Naive thymus-derived CD8-positive, alpha-beta T cell (primary cell): Measurements from ENCODE around the gene CDC42BPB. TPM values are rescaled to one million over a fixed set of nuclear protein-coding genes. Genes with fewer than 3 reads are reported as not detected.
"Not testable (repeated sequence)": the region's sequence is repeated elsewhere in the genome, so short reads cannot be mapped to it uniquely, and the experiment has no call there.

Experiments
- ATAC-seq, 2 donors: fragments of 150-1000 bp; cut with Tn5 transposase in 1 of 2; sonication (Bioruptor Pico), chemical (Tn5 transposase) in 1 of 2; 1 replicate in 1 of 2; 2 replicates in 1 of 2; pipeline ENCODE4 v1.10.0; 2021; ENCODE audit warnings: mild to moderate bottlenecking in 2 of 2, moderate library complexity in 2 of 2
- POLR2A ChIA-PET: fragments of 350-600 bp; sonication (Branson Sonifier 250); formaldehyde crosslinking; loops from one replicate; lab custom pipeline; 2021; ENCODE audit warnings: antibody characterized with exemption; lab: Charles Lee
- DNase-seq, 10 donors: peaks; one replicate each; pipeline versions ENCODE4 v3.0.0 to v3.0.0-alpha.2; 2020 to 2022
- H3K27ac Mint-ChIP-seq, 10 donors: one replicate each; pipeline ENCODE4 v1.8.0; 2020 to 2022; ENCODE audit warnings: mild to moderate bottlenecking in 10 of 10, mixed read lengths in 10 of 10, moderate library complexity in 4 of 10, inconsistent platforms in 1 of 10
- H3K27me3 Mint-ChIP-seq, 5 donors: one replicate each; pipeline ENCODE4 v1.8.0; 2021 to 2022; ENCODE audit warnings: mixed read lengths in 5 of 5
- H3K36me3 Mint-ChIP-seq, 3 donors: one replicate each; pipeline ENCODE4 v1.8.0; 2020 to 2022; ENCODE audit warnings: mixed read lengths in 3 of 3, mild to moderate bottlenecking in 2 of 3, inconsistent platforms in 1 of 3
- H3K4me1 Mint-ChIP-seq, 4 donors: one replicate each; pipeline ENCODE4 v1.8.0; 2021 to 2022; ENCODE audit warnings: mixed read lengths in 4 of 4
- H3K4me3 Mint-ChIP-seq, 10 donors: one replicate each; pipeline ENCODE4 v1.8.0; 2020 to 2022; ENCODE audit warnings: mild to moderate bottlenecking in 10 of 10, mixed read lengths in 10 of 10, moderate library complexity in 6 of 10, inconsistent platforms in 1 of 10
- H3K9me3 Mint-ChIP-seq, 9 donors: one replicate each; pipeline ENCODE4 v1.8.0; 2020 to 2022; ENCODE audit warnings: mixed read lengths in 9 of 9, mild to moderate bottlenecking in 3 of 9, inconsistent platforms in 1 of 9, moderate library complexity in 1 of 9
- polyA plus RNA-seq, 3 donors: library from polyadenylated mRNA; unstranded; fragments of 300-500 nt; fragmentation: Illumina TruSeq; gene quantifications; one replicate each; pipeline ENCODE4 v1.2.3, GENCODE V29; 2021
- total RNA-seq, 8 experiments: library from RNA in 2 of 8; stranded (reverse) in 2 of 8; gene quantifications; one replicate each; pipeline ENCODE4 v1.2.3 and lab custom pipeline; 2021 to 2026

Gene CDC42BPB
- total and polyA plus RNA-seq, 5 experiments from 2014 or later: 0.20 to 6.3 (median 0.73) TPM

DNA sequence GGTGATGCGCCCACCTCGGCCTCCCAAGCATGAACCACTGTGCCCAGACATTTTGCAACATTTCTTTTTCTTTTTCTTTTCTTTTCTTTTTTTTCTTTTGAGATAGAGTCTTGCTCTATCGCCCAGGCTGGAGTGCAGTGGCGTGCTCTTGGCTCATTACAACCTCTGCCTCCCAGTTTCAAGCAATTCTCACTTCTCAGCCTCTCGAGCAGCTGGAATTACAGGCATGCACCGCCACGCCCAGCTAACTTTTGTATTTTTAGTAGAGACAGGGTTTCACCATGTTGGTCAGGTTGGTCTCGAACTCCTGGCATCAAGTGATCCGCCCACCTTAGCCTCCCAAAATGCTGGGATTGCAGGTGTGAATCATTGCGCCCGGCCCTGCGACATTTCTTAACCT lies 7.6 kb upstream of the CDC42BPB start:
- Mint-ChIP-seq H3K9me3 (no peaks in the 10 kb centered on the region), H3K4me1 (no peaks in the 10 kb centered on the region), H3K4me3 (no peak overlapping the region), H3K27me3 (peaks cover 2 to 23% (median 12%) of the 10 kb centered on the region in 5 donors), H3K27ac (peak overlapping the region in 1 of 10 donors; percentile 48), H3K36me3 (no peaks in the 10 kb centered on the region)
- POLR2A ChIA-PET: no interaction called here
- DNase-seq (no peak), ATAC-seq (no peak)

DNA sequence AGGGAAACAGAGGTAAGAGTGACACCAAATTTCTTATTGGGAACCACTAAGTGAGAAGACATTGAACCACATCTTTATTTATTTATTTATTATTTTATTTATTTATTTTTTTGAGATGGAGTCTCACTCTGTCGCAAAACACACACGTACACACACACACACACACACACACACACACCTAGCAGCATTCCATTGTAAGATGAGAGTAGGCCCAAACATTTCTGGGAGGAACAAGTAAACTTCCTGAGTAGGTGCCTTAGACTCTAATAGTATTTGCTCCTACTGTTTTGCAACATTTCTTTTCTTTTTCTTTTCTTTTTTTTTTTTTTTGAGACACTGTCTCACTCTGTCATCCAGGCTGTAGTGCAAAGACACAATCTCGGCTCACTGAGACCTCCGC lies 7.1 kb upstream of the CDC42BPB start:
- H3K27ac Mint-ChIP-seq: peak overlapping the region in 1 of 10 donors; percentile 48
- ATAC-seq (no peak), DNase-seq (no peak)
- POLR2A ChIA-PET: no interaction called here
- H3K36me3 Mint-ChIP-seq: no peaks in the 10 kb centered on the region
- no peaks in the 10 kb centered on the region for H3K9me3 Mint-ChIP-seq
- peaks cover 3 to 23% (median 9%) of the 10 kb centered on the region in 5 donors for H3K27me3 Mint-ChIP-seq
- no peak overlapping the region for H3K4me3 Mint-ChIP-seq
- H3K4me1 Mint-ChIP-seq: no peaks in the 10 kb centered on the region

DNA sequence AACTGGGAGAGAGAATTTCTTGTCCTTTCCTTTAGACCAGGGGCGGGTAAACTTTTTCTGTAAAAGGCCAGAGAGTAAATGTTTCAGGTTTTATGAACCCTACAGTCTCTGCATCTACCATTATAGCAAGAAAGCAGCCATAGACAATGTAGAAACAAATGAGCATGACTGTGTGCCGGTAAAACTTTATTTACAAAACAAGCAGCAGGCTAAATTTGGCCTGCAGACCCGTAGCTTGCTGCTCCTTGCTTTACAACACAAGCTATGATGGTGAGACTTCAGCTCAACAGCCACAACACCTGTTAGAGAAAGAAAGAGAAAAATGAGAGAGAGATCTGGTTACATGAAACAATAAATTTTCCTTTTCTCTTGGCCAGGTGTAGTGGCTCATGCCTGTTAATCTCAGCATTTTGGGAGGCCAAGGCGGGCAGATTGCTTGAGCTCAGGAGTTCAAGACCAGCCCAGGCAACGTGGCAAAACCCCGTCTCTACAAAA lies 4.2 kb upstream of the CDC42BPB start:
- no peaks in the 10 kb centered on the region for H3K9me3 Mint-ChIP-seq

DNA sequence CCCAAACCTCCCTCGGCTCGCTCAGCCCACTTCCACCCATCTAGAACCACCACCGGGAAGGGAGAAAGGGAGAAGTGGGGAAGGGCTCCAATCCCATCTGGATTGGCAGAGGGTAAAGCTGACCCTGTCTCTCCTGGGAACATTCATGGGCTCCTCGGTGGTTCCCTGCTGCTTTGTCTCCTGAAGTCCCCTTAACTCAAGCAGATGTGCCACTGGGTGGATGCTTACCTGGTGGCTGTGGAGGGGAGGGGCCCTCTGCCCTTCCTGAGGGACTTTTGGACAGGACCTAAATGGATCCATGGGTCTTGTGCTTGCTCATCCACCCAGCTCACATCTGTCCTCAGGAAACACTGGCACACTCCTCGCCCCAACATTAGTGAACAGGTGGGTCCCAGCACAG lies 2.2 kb upstream of the CDC42BPB start:
- Mint-ChIP-seq H3K27me3 (peaks cover 3 to 29% (median 23%) of the 10 kb centered on the region in 5 donors), H3K9me3 (no peaks in the 10 kb centered on the region), H3K27ac (no peak overlapping the region), H3K4me1 (peaks cover 0 to 20% (median 16%) of the 10 kb centered on the region in 4 donors), H3K36me3 (no peaks in the 10 kb centered on the region), H3K4me3 (peak overlapping the region in 2 of 10 donors; percentile 24 to 64)
- DNase-seq (no peak), ATAC-seq (no peak)
- POLR2A ChIA-PET: no interaction called here

More for the DNA sequence above, 4.2 kb upstream of the CDC42BPB start:
- Mint-ChIP-seq H3K4me3 (no peak overlapping the region), H3K4me1 (peaks cover 0 to 7% (median 6%) of the 10 kb centered on the region in 4 donors), H3K27ac (no peak overlapping the region), H3K27me3 (peaks cover 3 to 29% (median 14%) of the 10 kb centered on the region in 5 donors), H3K36me3 (no peaks in the 10 kb centered on the region)
- no peak for DNase-seq
- no peak for ATAC-seq
- POLR2A ChIA-PET: no interaction called here

DNA sequence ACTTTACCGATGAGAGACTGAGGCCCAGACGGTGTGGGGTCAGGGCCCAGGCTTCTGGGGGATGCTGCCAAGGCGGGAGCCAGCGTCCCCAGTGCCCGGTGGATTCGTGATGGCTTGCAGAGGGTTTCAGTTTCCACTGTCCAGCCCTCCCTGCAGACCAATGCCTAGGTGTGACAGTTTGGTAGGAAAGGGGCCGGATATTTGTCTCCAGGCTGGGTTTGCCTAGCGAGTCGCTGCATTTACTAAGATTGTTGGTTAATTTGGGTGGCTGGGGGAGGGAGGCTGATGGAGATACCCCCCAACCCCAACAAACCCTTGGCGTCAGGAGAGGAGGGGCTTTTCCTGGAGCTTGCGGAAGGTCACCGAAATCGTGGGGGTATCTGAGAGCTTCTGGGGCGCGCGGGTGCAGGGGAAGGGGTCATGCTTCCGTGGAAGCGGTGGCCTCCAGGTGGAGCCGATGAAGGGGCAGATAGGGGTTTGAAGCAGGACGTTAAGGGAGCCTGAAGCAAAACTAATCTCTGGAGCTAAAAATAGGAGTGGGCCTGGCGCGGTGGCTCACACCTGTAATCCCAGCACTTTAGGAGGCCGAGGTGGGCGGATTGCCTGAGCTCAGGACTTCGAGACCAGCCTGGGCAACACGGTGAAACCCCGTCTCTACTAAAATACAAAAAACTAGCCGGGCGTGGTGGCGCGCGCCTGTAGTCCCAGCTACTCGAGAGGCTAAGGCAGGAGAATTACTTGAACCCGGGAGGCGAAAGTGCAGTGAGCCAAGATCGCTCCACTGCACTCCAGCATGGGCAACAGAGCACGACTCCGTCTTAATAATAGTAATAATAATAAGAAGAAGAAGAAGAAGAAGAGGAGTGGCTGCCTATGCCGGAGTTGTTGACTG lies 1.1 kb upstream of the CDC42BPB start:
- ATAC-seq: peak in 1 of 2 donors; percentile 5
- no peaks in the 10 kb centered on the region for H3K36me3 Mint-ChIP-seq
- DNase-seq: no peak
- peaks cover 0 to 20% (median 17%) of the 10 kb centered on the region in 4 donors for H3K4me1 Mint-ChIP-seq
- H3K4me3 Mint-ChIP-seq: peak overlapping the region; percentile 39 to 84 (median 61)
- POLR2A ChIA-PET: no interaction called here
- H3K27ac Mint-ChIP-seq: peak overlapping the region in 3 of 10 donors; percentile 8 to 59 (median 56)
- H3K9me3 Mint-ChIP-seq: no peaks in the 10 kb centered on the region
- peaks cover 3 to 26% (median 19%) of the 10 kb centered on the region in 5 donors for H3K27me3 Mint-ChIP-seq

DNA sequence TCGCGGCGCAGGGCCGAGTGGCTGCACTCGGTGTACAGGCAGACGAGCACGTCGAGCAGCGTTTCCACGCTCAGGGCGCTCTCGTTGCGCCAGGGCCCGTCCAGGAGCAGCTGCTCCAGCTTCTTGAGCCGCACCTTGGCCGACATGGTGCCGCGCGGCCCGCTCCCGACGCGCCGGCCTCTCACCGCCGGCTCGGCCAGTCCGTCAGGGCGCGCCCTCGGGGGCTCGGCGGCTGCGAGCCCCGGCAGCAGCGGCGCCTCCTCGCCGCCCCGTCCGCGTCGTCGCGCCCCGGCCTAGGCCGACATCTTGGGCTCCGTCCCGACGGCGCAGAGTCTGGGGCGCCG lies 349 bp downstream of the CDC42BPB start:
- DNase-seq: peak in 1 of 10 donors; percentile 13
- H3K27ac Mint-ChIP-seq: no peak overlapping the region
- no peaks in the 10 kb centered on the region for H3K9me3 Mint-ChIP-seq
- POLR2A ChIA-PET: no interaction called here
- peaks cover 0 to 25% (median 17%) of the 10 kb centered on the region in 4 donors for H3K4me1 Mint-ChIP-seq
- peaks cover 3 to 26% (median 19%) of the 10 kb centered on the region in 5 donors for H3K27me3 Mint-ChIP-seq
- peak; percentile 16 to 26 for ATAC-seq
- peak overlapping the region in 2 of 10 donors; percentile 73 to 76 for H3K4me3 Mint-ChIP-seq
- no peaks in the 10 kb centered on the region for H3K36me3 Mint-ChIP-seq

DNA sequence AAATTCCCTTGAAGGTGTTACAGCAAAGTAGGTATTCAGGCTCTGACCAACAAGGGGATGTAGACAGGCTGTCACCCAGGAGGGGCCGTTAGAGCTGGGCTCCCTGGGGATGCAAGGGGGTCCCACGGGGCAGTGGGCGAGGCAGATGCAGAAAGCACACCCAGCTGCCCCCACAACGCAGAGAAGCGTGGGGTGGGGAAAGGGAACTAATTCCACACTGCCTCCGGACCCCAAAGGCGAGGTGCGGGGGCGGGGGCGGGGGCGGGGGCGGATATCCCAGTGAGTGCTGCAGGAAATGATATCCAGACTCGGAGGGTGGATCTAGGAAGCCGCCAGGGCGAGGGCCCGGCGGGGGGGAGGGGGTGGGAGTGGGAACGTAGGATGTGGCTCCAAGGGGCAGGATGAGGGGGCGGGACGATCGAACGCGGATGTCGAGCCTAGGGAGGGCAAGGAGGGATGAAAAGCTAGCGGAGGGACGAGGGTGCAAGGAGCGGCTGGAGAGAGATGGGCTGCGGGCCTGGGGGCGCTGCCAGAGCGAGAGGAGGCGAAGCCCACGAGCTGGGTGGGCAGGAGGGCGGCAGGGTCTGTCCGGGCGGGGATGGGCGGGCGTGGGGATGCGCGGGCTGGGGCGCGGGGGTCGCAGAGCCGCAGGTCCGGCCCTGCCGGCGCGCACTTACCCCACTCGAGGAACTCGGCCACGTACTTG lies 874 bp downstream of the CDC42BPB start:
- ATAC-seq (no peak), DNase-seq (peak in 1 of 10 donors; percentile 63)
- Mint-ChIP-seq H3K4me1 (peaks cover 0 to 25% (median 17%) of the 10 kb centered on the region in 4 donors), H3K36me3 (no peaks in the 10 kb centered on the region), H3K27me3 (peaks cover 3 to 26% (median 19%) of the 10 kb centered on the region in 5 donors), H3K4me3 (peak overlapping the region; percentile 61 to 90 (median 74)), H3K9me3 (no peaks in the 10 kb centered on the region), H3K27ac (peak overlapping the region in 1 of 10 donors; percentile 34)
- POLR2A ChIA-PET: no interaction called here

DNA sequence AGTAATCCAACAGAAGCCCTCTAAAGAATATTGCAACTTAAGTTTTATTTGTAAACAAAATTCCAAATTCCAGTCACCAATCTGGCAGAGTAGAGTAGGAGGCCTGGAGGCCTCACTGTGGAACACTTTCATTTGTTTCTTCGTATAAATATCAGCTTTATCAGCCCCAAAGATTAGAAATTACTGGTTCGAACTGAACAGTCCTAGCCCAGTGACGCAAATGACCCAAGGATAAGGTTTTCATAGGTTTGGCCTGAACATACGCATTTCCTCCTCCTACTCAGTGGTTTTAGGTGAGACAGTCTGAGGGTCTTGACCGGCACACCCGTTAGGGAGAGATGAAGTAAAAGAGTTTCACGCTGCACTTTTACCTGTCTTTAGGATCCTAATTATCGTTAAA lies 1.7 kb downstream of the CDC42BPB start:
- H3K9me3 Mint-ChIP-seq: no peaks in the 10 kb centered on the region
- POLR2A ChIA-PET: no interaction called here
- DNase-seq (no peak), ATAC-seq (no peak)
- peaks cover 0 to 25% (median 17%) of the 10 kb centered on the region in 4 donors for H3K4me1 Mint-ChIP-seq
- H3K4me3 Mint-ChIP-seq: peak overlapping the region; percentile 34 to 90 (median 74)
- no peaks in the 10 kb centered on the region for H3K36me3 Mint-ChIP-seq
- peak overlapping the region in 3 of 10 donors; percentile 14 to 43 (median 36) for H3K27ac Mint-ChIP-seq
- peaks cover 3 to 26% (median 19%) of the 10 kb centered on the region in 5 donors for H3K27me3 Mint-ChIP-seq

DNA sequence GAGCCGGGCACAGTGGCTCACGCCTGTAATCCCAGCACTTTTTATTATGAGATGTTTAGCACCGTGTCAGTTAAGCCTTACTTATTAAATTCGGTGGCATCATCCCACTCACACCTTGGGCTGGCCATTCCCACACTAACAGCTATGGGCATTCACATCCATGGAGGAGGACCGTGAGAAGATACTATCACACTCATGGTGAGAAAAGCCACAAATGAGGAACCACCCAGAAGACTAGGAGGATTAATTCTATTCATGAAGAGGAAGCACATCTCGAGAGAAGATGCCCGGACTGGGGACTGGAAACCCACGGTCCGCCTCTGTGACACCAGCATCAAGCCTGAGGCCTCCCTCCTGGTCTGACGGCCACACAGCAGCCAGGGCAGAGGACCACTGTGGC lies 4.9 kb downstream of the CDC42BPB start:
- POLR2A ChIA-PET: no interaction called here
- Mint-ChIP-seq H3K4me1 (peaks cover 0 to 20% (median 12%) of the 10 kb centered on the region in 4 donors), H3K4me3 (no peak overlapping the region), H3K9me3 (no peaks in the 10 kb centered on the region), H3K27me3 (peaks cover 0 to 15% (median 4%) of the 10 kb centered on the region in 5 donors), H3K36me3 (no peaks in the 10 kb centered on the region), H3K27ac (no peak overlapping the region)
- ATAC-seq (no peak), DNase-seq (no peak)

DNA sequence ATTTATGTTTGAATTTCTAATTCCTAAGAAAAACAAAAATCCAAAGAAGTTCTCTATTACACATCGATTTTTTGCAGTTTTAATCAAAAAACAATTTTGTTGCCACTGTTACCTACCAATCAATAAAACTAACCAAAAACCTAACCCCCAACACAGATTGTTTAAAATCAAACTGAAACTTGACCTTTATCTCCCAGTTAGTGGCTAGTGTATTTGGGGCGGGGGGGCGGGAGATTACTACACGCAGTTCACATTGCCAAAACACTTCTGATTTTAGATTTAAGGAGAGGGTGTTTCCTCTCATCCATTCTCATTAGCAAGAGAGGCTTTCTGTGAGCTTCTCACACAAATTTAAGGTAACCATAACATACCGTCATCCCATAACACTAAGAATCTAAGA lies 6.4 kb downstream of the CDC42BPB start:
- ATAC-seq: no peak
- POLR2A ChIA-PET: interaction anchor here (0.7 kb wide), 1 partner anchor 442 kb away, joined by 3 read pairs; no protein-coding TSS in a partner anchor

DNA sequence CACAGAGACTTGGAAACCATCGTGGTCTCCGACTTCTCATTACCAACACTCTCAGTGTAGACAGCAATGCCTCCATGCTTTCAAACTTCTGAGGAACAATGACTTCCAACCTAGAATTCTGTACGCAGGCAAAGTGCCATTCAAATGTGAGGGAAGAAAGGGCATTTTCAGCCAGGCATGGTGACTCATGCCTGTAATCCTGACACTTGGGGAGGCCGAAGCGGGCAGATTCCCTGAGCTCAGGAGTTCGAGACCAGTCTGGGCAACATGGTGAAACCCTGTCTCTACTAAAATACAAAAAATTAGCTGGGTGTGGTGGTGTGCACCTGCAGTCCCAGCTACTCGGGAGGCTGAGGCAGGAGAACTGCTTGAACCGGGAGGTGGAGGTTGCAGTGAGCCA lies 9.9 kb downstream of the CDC42BPB start:
- H3K27ac Mint-ChIP-seq, H3K9me3 Mint-ChIP-seq, DNase-seq, ATAC-seq, H3K4me3 Mint-ChIP-seq, H3K36me3 Mint-ChIP-seq: not testable (repeated sequence)
- POLR2A ChIA-PET: interaction anchor here (0.7 kb wide), 1 partner anchor 11 kb away, joined by 3 read pairs; no protein-coding TSS in a partner anchor
- H3K27me3 Mint-ChIP-seq: peaks cover 0 to 17% (median 13%) of the 10 kb centered on the region in 5 donors
- peaks cover 3 to 20% (median 12%) of the 10 kb centered on the region in 4 donors for H3K4me1 Mint-ChIP-seq

More for the DNA sequence above, 6.4 kb downstream of the CDC42BPB start:
- H3K4me1 Mint-ChIP-seq: peaks cover 0 to 18% (median 10%) of the 10 kb centered on the region in 4 donors
- H3K9me3 Mint-ChIP-seq: no peaks in the 10 kb centered on the region
- no peak for DNase-seq
- no peaks in the 10 kb centered on the region for H3K36me3 Mint-ChIP-seq
- H3K4me3 Mint-ChIP-seq: no peak overlapping the region
- H3K27me3 Mint-ChIP-seq: peaks cover 1 to 18% (median 4%) of the 10 kb centered on the region in 5 donors
- H3K27ac Mint-ChIP-seq: no peak overlapping the region

DNA sequence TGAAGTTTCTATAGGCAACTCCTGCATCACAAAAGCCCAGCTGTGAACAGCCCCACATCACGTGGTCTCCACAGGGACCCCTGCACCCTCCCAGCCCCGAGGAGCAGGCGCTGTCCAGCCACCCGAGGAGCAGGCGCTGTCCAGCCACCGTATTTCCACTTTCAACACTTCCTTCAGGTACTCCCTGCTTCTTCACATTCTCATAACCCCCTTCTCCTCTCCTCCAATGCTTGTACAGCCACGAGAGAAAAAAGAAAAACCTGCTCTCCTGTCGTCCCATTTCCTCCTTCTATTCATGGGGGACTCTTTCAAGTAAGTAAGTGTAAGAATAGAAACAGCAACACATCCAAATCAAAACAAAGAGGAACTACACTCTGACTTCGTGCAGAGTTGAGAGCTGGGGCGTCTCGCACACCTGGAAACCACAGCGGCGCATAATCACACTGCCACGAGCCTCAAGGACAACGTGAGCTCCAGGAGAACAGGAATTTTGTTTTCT lies 11.9 kb downstream of the CDC42BPB start:
- peak overlapping the region in 8 of 10 donors; percentile 12 to 59 (median 32) for H3K4me3 Mint-ChIP-seq
- H3K27me3 Mint-ChIP-seq: peaks cover 0 to 18% (median 13%) of the 10 kb centered on the region in 5 donors
- peak in 1 of 10 donors; percentile 4 for DNase-seq
- POLR2A ChIA-PET: no interaction called here
- peak overlapping the region in 2 of 10 donors; percentile 43 to 74 for H3K27ac Mint-ChIP-seq
- no peak for ATAC-seq
- peaks cover 0 to 11% (median 4%) of the 10 kb centered on the region in 9 donors for H3K9me3 Mint-ChIP-seq
- H3K4me1 Mint-ChIP-seq: peaks cover 3 to 18% (median 12%) of the 10 kb centered on the region in 4 donors
- H3K36me3 Mint-ChIP-seq: peaks cover 7 to 9% (median 8%) of the 10 kb centered on the region in 3 donors
